Fibroblast of the aortic adventitia (primary cell): ENCODE data around the gene KCNJ6. TPM values are rescaled to one million over a fixed set of nuclear protein-coding genes. Genes with fewer than 3 reads are reported as not detected.

ENCODE experiments used
- DNase-seq: peaks from one replicate; pipeline ENCODE4 v3.0.0-alpha.2; 2010; ENCODE audit warnings: low read depth
- H3K4me3 ChIP-seq: 2 replicates; pipeline ENCODE4 v1.5.1; 2011; ENCODE audit warnings: low read depth, mild to moderate bottlenecking, control low read depth, low read length, moderate library complexity
- total RNA-seq: library from RNA; depleted of rRNA; stranded (reverse); fragments of >200 nt; gene quantifications from 2 replicates; pipeline ENCODE4 v1.2.3, GENCODE V29; 2012; ENCODE audit warnings: low replicate concordance
- TF ChIP-seq, protein P1 (sequence below): IDR thresholded peaks from 2 replicates; pipeline ENCODE4 v1.5.1; 2011; ENCODE audit warnings: mild to moderate bottlenecking, low read length, control low read depth, inconsistent platforms; ENCODE audit not compliant: insufficient read depth

KCNJ6 gene
- total RNA-seq, 1 donor: under 0.01 TPM

DNA sequence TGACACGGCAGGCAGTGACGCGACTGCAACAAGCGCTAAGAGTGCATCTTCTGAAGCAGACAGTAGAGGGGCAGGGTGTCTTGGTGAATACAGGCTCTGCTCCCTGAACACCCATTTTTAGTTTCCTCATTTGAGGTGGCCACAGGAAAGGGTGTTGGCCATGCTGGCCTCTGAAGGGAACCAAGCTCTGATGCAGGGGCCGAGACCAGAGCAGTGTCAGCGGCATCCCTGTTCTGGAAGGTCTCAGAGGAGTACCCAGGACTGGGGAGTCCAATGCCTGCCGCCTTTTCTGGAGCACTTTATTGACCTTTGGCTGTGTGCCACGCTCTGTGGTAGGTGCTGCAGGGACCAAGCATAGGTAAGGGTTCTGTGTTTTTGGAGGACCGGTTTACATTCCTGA, 100.4 kb downstream of the KCNJ6 start:
- TF ChIP-seq, protein P1, sequence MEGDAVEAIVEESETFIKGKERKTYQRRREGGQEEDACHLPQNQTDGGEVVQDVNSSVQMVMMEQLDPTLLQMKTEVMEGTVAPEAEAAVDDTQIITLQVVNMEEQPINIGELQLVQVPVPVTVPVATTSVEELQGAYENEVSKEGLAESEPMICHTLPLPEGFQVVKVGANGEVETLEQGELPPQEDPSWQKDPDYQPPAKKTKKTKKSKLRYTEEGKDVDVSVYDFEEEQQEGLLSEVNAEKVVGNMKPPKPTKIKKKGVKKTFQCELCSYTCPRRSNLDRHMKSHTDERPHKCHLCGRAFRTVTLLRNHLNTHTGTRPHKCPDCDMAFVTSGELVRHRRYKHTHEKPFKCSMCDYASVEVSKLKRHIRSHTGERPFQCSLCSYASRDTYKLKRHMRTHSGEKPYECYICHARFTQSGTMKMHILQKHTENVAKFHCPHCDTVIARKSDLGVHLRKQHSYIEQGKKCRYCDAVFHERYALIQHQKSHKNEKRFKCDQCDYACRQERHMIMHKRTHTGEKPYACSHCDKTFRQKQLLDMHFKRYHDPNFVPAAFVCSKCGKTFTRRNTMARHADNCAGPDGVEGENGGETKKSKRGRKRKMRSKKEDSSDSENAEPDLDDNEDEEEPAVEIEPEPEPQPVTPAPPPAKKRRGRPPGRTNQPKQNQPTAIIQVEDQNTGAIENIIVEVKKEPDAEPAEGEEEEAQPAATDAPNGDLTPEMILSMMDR: no peak
- DNase-seq: no peak
- H3K4me3 ChIP-seq: no peak overlapping the region

DNA sequence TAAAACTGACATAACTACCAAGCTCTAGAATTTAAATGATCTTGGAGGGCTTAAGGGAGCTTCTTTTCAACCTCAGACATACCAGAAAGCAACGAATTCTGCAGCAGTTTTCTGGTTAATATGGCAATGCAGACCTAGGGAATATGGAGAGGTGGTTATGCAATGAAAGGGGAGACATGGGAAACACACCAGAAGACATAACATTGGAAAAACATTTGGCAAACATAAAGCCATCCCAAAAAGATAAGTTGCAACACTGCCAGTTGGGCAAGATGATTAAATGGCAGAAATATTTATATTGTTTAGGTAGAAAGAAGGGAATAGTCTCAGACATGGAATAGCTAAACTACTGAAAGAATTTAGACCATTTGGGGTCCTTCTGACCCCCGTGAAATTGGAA, 104.5 kb downstream of the KCNJ6 start:
- H3K4me3 ChIP-seq: no peak overlapping the region
- TF ChIP-seq, protein P1: no peak
- peak; percentile 17 for DNase-seq

DNA sequence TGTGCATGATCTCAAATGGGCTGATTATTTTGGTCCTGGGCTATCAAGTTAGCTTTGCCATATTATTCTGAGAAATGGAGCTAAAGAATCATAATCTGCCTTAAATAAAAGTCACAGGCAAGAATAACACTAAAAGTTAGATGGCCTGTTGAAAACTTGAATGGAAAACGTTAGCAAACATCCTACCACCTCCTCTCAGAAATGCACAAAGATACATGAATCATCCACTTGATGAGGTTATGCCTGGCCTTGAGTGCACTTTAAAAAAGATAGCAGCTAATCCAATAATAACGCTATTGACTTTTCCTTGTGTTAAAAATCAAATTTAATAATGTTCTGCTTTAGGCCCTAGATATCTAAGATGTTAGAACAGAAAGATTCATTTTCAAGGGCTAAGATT, 108.0 kb downstream of the KCNJ6 start:
- TF ChIP-seq, protein P1: no peak
- H3K4me3 ChIP-seq: no peak overlapping the region
- no peak for DNase-seq

- TF ChIP-seq, protein P1: no peak
- DNase-seq: no peak
These were observed 111.0 kb downstream of the KCNJ6 start for GRCh38 chr21:37805266-37805665.

DNA sequence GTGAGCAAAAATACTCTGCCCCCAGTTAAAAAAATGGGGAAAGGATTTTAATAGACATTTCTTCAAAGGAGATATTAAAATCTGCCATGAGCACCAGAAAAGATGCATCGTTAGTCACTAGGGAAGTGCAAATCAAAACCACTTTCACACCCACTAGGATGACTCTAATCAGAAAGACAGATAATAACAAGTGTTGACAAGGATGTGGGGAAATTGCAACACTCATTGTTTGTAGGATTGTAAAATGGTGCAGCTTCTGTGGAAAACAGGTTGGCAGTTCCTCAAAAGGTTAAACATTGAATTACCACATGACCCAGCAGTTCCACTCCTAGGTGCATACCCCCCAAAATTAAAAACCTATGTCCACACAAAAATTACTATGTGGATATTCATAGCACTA, 112.3 kb downstream of the KCNJ6 start:
- no peak overlapping the region for H3K4me3 ChIP-seq
- TF ChIP-seq, protein P1: no peak
- no peak for DNase-seq

More at GRCh38 chr21:37805266-37805665, 111.0 kb downstream of the KCNJ6 start:
- no peak overlapping the region for H3K4me3 ChIP-seq

DNA sequence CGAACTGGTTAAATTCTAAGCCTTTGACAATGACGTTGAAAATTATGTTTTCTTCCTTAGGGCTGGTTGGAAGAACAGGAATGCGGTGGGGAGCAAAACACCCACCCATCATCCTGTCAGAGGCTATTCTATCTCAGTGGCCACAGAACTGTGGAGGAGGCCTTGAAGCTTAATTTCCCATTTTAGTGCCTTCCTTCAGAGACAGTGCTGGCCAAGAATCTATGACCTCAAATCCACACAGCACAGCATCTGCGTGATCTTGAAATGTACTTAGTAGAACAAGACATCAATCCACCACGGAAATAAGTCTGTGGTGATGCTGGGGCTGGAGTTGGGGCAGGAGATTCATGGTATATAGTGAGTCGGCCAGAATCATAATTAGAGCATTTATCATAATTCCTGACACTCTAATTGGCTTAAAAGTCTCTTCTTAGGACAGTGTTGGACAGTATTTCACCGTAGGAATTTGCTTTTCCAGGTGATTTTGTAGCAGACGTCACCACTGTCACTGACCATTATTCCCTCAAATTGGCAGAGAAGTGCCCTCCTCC, 113.1 kb downstream of the KCNJ6 start:
- no peak for DNase-seq
- TF ChIP-seq, protein P1: no peak
- no peak overlapping the region for H3K4me3 ChIP-seq

DNA sequence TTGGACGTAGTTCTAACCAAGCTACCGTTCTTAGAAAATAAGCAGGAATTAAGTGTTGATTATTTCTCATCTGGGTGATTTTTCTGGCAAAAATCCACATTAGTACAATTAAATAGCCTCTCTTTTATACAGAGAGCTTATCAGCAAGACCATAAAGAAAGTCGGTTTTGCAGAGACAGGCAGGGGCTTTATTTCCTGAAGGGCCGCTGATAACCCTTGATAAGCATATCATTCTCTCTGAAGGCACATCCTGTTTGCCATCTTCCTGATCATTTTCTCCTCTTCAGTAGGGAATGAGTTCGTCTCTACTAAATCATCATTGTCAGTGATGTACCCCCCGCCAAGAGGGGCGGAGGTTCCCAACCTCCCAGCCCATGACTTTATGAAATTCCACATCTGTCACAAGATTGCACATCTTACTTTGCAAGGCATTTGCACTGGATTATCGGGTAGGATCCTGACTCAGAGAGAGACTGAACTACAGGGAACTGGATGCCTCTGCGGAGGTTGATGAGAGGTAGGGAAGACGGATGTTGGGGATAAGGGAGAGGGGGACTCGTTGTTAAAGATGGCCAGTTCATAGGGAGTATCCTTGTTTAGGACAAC, 115.7 kb downstream of the KCNJ6 start:
- DNase-seq: no peak
- TF ChIP-seq, protein P1: no peak
- H3K4me3 ChIP-seq: no peak overlapping the region
